Stomach (tissue), 9 donors: ENCODE results near the gene MYZAP. TPM values are rescaled to one million over a fixed set of nuclear protein-coding genes. Genes with fewer than 3 reads are reported as not detected.

Experiments used
- DNase-seq, 2 donors: peaks; one replicate each; pipeline versions ENCODE4 v3.0.0 to v3.0.0-alpha.2; 2013 to 2019
- H3K27ac ChIP-seq, 5 donors: fragments of 200-600 bp in 4 of 5; sonication (generic) in 4 of 5; one replicate each; pipeline ENCODE4 v1.5.1; 2013 to 2019; ENCODE audit warnings: mild to moderate bottlenecking in 1 of 5, moderate library complexity in 1 of 5
- H3K27me3 ChIP-seq, 3 donors: fragments of 200-600 bp; sonication (generic); one replicate each; pipeline ENCODE4 v1.5.1; 2017 to 2019; ENCODE audit warnings: mixed run types in 1 of 3
- H3K36me3 ChIP-seq, 4 donors: fragments of 200-600 bp; sonication (generic); 1 replicate in 3 of 4; 2 replicates in 1 of 4; pipeline ENCODE4 v1.5.1; 2016 to 2019
- H3K4me1 ChIP-seq, 4 donors: fragments of 200-600 bp; sonication (generic); one replicate each; pipeline ENCODE4 v1.5.1; 2016 to 2019
- H3K4me3 ChIP-seq, 4 donors: fragments of 200-600 bp; sonication (generic) in 3 of 4; one replicate each; pipeline ENCODE4 v1.5.1; 2016 to 2019; ENCODE audit warnings: mild to moderate bottlenecking in 1 of 4
- H3K9me3 ChIP-seq, 4 donors: fragments of 200-600 bp; sonication (generic); one replicate each; pipeline ENCODE4 v1.5.1; 2016 to 2019
- CTCF ChIP-seq, 7 experiments: fragments of 450-650 bp in 4 of 7; fragments of 200-600 bp in 3 of 7; sonication (generic) in 3 of 7; IDR thresholded peaks; one replicate each; pipeline ENCODE4 v1.5.1; 2016 to 2019; ENCODE audit warnings: antibody characterized with exemption in 7 of 7, control low read depth in 2 of 7, mild to moderate bottlenecking in 1 of 7
- EP300 ChIP-seq: sonication (generic); formaldehyde crosslinking; IDR thresholded peaks from one replicate; pipeline ENCODE4 v1.6.1; 2017; ENCODE audit warnings: antibody characterized with exemption
- POLR2A ChIP-seq, 4 donors: fragments of 450-650 bp; IDR thresholded peaks; one replicate each; pipeline ENCODE4 v1.6.1; 2016; ENCODE audit warnings: antibody characterized with exemption in 4 of 4, control low read depth in 2 of 4, mild to moderate bottlenecking in 1 of 4, moderate library complexity in 1 of 4
- POLR2AphosphoS5 ChIP-seq, 3 donors: sonication (generic); formaldehyde crosslinking; IDR thresholded peaks; one replicate each; pipeline ENCODE4 v1.6.1; 2016; ENCODE audit warnings: antibody characterized with exemption in 3 of 3
- WGBS, 5 donors: extraction: QIAGEN DNeasy Blood & Tissue Kit in 3 of 5; methylation state at CpG; one replicate each; pipeline versions ENCODE4 v1.1.5 to v1.1.7; 2013 to 2018; 5-methylcytosine and 5-hydroxymethylcytosine counted together
- intact Hi-C: fragments of 100-400 bp; cut with DNase I; formaldehyde crosslinking; loops from one replicate; pipeline ENCODE4 v1.15.1; 2023; ENCODE audit warnings: low total_unique reads
- polyA plus RNA-seq, 3 donors: library from polyadenylated mRNA; stranded (reverse); fragments of 200-250 nt; gene quantifications; one replicate each; pipeline ENCODE4 v1.2.3, GENCODE V29; 2013
- total RNA-seq, 5 donors: library from RNA; depleted of rRNA; stranded (reverse); fragments of >200 nt; gene quantifications; one replicate each; pipeline versions ENCODE4 v1.1.0 to v1.2.3, GENCODE V29; 2014 to 2016
- donor health status: healthy with polysubstance abuse.
- donor health status: Bipolar disorder and iron deficiency.
- donor health status: healthy.

Gene MYZAP
- total and polyA plus RNA-seq, 8 donors, result 9.4 to 59.8 (median 20.9) TPM; not detected in 1

- H3K27ac ChIP-seq, result no peak overlapping the region
- no peaks in the 10 kb centered on the region for H3K9me3 ChIP-seq
- H3K36me3 ChIP-seq, result no peaks in the 10 kb centered on the region
- no peak for TF ChIP-seq EP300
- no peak for TF ChIP-seq POLR2AphosphoS5 (IDR thresholded peaks at IDR 0.05)
- no peak for TF ChIP-seq CTCF (IDR thresholded peaks at IDR 0.05)
- TF ChIP-seq POLR2A (IDR thresholded peaks at IDR 0.05), result no peak
- DNase-seq, result no peak
- H3K27me3 ChIP-seq, result no peaks in the 10 kb centered on the region
- H3K4me1 ChIP-seq, result peaks cover 0 to 5% (median 2%) of the 10 kb centered on the region in 4 donors
- H3K4me3 ChIP-seq, result no peak overlapping the region
- 92 to 99% (median 94%) methylated on average over 4 of the region's 4 CpGs for whole genome bisulfite sequencing, 5 donors
- intact Hi-C loops, result no loop called here
Observed at GRCh38 chr15:57697588-57697987, 105.9 kb downstream of the MYZAP start.

GRCh38 chr15:57698243-57698642, 106.5 kb downstream of the MYZAP start:
- H3K27ac ChIP-seq, result no peak overlapping the region
- H3K9me3 ChIP-seq, result no peaks in the 10 kb centered on the region
- no peaks in the 10 kb centered on the region for H3K27me3 ChIP-seq
- intact Hi-C loops, result no loop called here
- no peak for TF ChIP-seq CTCF (IDR thresholded peaks at IDR 0.05)
- no peak overlapping the region for H3K4me3 ChIP-seq
- DNase-seq, result no peak
- no peaks in the 10 kb centered on the region for H3K36me3 ChIP-seq
- no peaks in the 10 kb centered on the region for H3K4me1 ChIP-seq

- intact Hi-C loops, result no loop called here
- TF ChIP-seq EP300 (no peak), POLR2A (IDR thresholded peaks at IDR 0.05) (no peak), POLR2AphosphoS5 (IDR thresholded peaks at IDR 0.05) (no peak), CTCF (IDR thresholded peaks at IDR 0.05) (no peak)
- DNase-seq, result no peak
- 72 to 81% (median 81%) methylated on average over 4 of the region's 4 CpGs for WGBS, 5 donors
- H3K4me1 ChIP-seq, result no peaks in the 10 kb centered on the region
- no peaks in the 10 kb centered on the region for H3K27me3 ChIP-seq
- no peak overlapping the region for H3K4me3 ChIP-seq
- H3K36me3 ChIP-seq, result no peaks in the 10 kb centered on the region
- no peaks in the 10 kb centered on the region for H3K9me3 ChIP-seq
- no peak overlapping the region for H3K27ac ChIP-seq
Observed at GRCh38 chr15:57698991-57699390, 107.3 kb downstream of the MYZAP start.

- Histone ChIP-seq H3K27me3 (no peaks in the 10 kb centered on the region), H3K9me3 (no peaks in the 10 kb centered on the region), H3K27ac (no peak overlapping the region), H3K4me3 (no peak overlapping the region), H3K4me1 (peaks cover 4 to 17% (median 15%) of the 10 kb centered on the region in 4 donors), H3K36me3 (no peaks in the 10 kb centered on the region)
- no peak for TF ChIP-seq EP300
- no peak for TF ChIP-seq CTCF (IDR thresholded peaks at IDR 0.05)
- no peak for TF ChIP-seq POLR2AphosphoS5 (IDR thresholded peaks at IDR 0.05)
- no peak for TF ChIP-seq POLR2A (IDR thresholded peaks at IDR 0.05)
- intact Hi-C loops, result no loop called here
- WGBS, 5 donors, result 21 to 42% (median 32%) methylated on average over 2 of the region's 2 CpGs
- no peak for DNase-seq
Observed at GRCh38 chr15:57703387-57703786, 111.7 kb downstream of the MYZAP start.

GRCh38 chr15:57704441-57704840, 112.7 kb downstream of the MYZAP start:
- Histone ChIP-seq H3K27ac (no peak overlapping the region), H3K4me3 (no peak overlapping the region), H3K9me3 (no peaks in the 10 kb centered on the region), H3K4me1 (peaks cover 4 to 28% (median 23%) of the 10 kb centered on the region in 4 donors), H3K27me3 (no peaks in the 10 kb centered on the region), H3K36me3 (peaks cover 0 to 8% (median 6%) of the 10 kb centered on the region in 4 donors)
- intact Hi-C loops, result no loop called here
- DNase-seq, result no peak
- 78 to 94% (median 90%) methylated on average over 3 of the region's 3 CpGs for WGBS, 5 donors
- TF ChIP-seq CTCF (IDR thresholded peaks at IDR 0.05) (no peak), POLR2AphosphoS5 (IDR thresholded peaks at IDR 0.05) (no peak), POLR2A (IDR thresholded peaks at IDR 0.05) (no peak), EP300 (no peak)
